T-cell (primary cell): ENCODE data around the gene VPS13A. TPM values are rescaled to one million over a fixed set of nuclear protein-coding genes. Genes with fewer than 3 reads are reported as not detected.

Experiments used
- ATAC-seq, 4 experiments: fragments of 200-7000 bp in 3 of 4; fragments of 150-1000 bp in 1 of 4; cut with Tn5 transposase; replicated peaks in 1 of 4; 1 replicate in 3 of 4; 2 replicates in 1 of 4; pipeline ENCODE4 v1.10.0; 2021; ENCODE audit warnings: moderate library complexity in 3 of 4, mild to moderate bottlenecking in 2 of 4, moderate number of reproducible peaks in 1 of 4
- CTCF ChIA-PET, 2 donors: fragments of 300-600 bp; sonication (Branson Sonifier 250); formaldehyde crosslinking; loops; one replicate each; lab custom pipeline; 2022; ENCODE audit warnings: antibody characterized with exemption in 2 of 2; lab: Charles Lee
- POLR2A ChIA-PET, 2 donors: fragments of 300-600 bp; sonication (Branson Sonifier 250); formaldehyde crosslinking; loops; one replicate each; lab custom pipeline; 2022; ENCODE audit warnings: antibody characterized with exemption in 2 of 2; lab: Charles Lee
- DNase-seq, 35 experiments: peaks; one replicate each; pipeline versions ENCODE4 v3.0.0 to v3.0.0-alpha.2; 2013 to 2023
- H3K27ac ChIP-seq: one replicate; pipeline ENCODE4 v1.5.1; 2013; ENCODE audit warnings: low read length
- H3K27me3 ChIP-seq, 2 experiments: replicated peaks in 1 of 2; 1 replicate in 1 of 2; 2 replicates in 1 of 2; pipeline versions ENCODE4 v1.6.1 to v1.7.0; 2013; ENCODE audit warnings: low read length in 1 of 2, mixed read lengths in 1 of 2; ENCODE audit not compliant: control insufficient read depth in 2 of 2, insufficient read depth in 2 of 2; ENCODE audit errors: extremely low read depth in 1 of 2
- H3K36me3 ChIP-seq, 2 donors: 1 replicate in 1 of 2; 2 replicates in 1 of 2; pipeline versions ENCODE4 v1.6.1 to v1.7.0; 2013; ENCODE audit warnings: low read length in 1 of 2; ENCODE audit not compliant: control insufficient read depth in 2 of 2, insufficient read depth in 1 of 2; ENCODE audit errors: extremely low read depth in 1 of 2
- H3K4me1 ChIP-seq, 2 experiments: 1 replicate in 1 of 2; 2 replicates in 1 of 2; pipeline versions ENCODE4 v1.6.1 to v1.7.0; 2013; ENCODE audit warnings: low read length in 2 of 2, mixed read lengths in 1 of 2; ENCODE audit not compliant: insufficient read depth in 2 of 2, control insufficient read depth in 1 of 2; ENCODE audit errors: extremely low read depth in 1 of 2
- H3K4me3 ChIP-seq, 2 donors: 1 replicate in 1 of 2; 2 replicates in 1 of 2; pipeline versions ENCODE4 v1.5.1 to v1.7.0; 2013; ENCODE audit warnings: mild to moderate bottlenecking in 2 of 2, low read length in 1 of 2, moderate library complexity in 1 of 2; ENCODE audit not compliant: control insufficient read depth in 1 of 2; ENCODE audit errors: extremely low read depth in 1 of 2
- H3K9me3 ChIP-seq: 2 replicates; pipeline ENCODE4 v1.7.0; 2013
- H3K27ac Mint-ChIP-seq, 2 donors: one replicate each; pipeline ENCODE4 v1.8.0; 2020 to 2021; ENCODE audit warnings: mild to moderate bottlenecking in 2 of 2, mixed read lengths in 2 of 2
- H3K27me3 Mint-ChIP-seq, 2 donors: one replicate each; pipeline ENCODE4 v1.8.0; 2021 to 2022; ENCODE audit warnings: mixed read lengths in 2 of 2
- H3K36me3 Mint-ChIP-seq: one replicate; pipeline ENCODE4 v1.8.0; 2021; ENCODE audit warnings: mixed read lengths
- H3K4me1 Mint-ChIP-seq, 3 donors: one replicate each; pipeline ENCODE4 v1.8.0; 2020 to 2022; ENCODE audit warnings: mixed read lengths in 3 of 3, mild to moderate bottlenecking in 1 of 3
- H3K4me3 Mint-ChIP-seq, 3 donors: one replicate each; pipeline ENCODE4 v1.8.0; 2020 to 2022; ENCODE audit warnings: mild to moderate bottlenecking in 3 of 3, mixed read lengths in 3 of 3, moderate library complexity in 3 of 3
- H3K9me3 Mint-ChIP-seq, 3 donors: one replicate each; pipeline ENCODE4 v1.8.0; 2020 to 2022; ENCODE audit warnings: mixed read lengths in 3 of 3
- WGBS: methylation state at CpG from one replicate; pipeline ENCODE4 v1.1.5; 2013; ENCODE audit warnings: missing lambda C conversion rate; ENCODE audit not compliant: insufficient coverage; 5-methylcytosine and 5-hydroxymethylcytosine counted together
- total RNA-seq, 35 experiments: library from RNA in 6 of 35; stranded (reverse) in 6 of 35; fragments of 120-200 nt in 1 of 35; gene quantifications; one replicate each; pipeline versions ENCODE4 v1.2.1 to v1.2.4 and lab custom pipeline; 2013 to 2026

The VPS13A gene
- total RNA-seq, 5 donors from 2014 or later (not counting 1 experiment from before 2014, with no cell fraction given) = 32.1 to 49.3 (median 36.5) TPM

DNA sequence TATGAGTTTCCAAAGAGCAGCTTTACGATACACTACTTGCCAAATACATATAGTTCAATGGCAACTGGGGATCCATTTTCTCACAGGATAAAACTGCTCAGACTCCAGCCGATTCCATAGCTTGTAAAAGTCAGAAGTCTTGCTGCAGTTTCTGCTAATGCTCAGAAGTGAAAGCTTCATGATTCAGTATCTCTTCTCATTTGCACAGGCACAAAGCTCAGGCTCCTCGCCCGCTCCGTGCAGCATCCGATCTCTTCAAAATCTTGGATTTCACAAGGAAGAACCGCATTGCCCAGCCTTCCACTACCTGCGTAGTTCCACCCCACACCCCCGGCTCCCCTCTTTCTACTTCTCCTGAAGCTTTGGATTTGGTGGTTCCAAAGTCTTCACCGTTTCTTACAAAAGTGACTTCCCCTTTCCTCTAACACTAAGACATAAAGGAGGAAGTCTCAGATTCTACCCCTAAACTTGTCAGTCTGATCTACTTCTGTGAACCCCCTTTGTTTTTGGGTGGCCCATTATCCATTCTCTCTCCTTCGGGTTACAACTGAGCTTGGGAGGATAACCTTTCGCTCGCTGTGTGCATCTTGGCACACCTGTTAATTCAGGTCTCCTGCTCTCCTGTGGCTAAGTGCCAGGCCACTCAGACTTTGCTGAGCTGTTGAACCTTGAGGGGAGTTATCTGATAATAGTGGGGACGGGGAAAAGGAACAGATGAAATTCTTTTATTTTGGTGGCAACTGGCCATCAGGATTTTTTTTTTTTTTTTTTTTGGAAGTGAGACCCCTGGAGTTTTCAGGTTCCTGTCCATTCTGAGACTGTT lies 276.7 kb downstream of the VPS13A start:
- H3K9me3 Mint-ChIP-seq = no peaks in the 10 kb centered on the region
- Histone ChIP-seq H3K27ac (no peak overlapping the region), H3K4me1 (peaks cover 2 to 4% of the 10 kb centered on the region in 2 experiments), H3K36me3 (no peaks in the 10 kb centered on the region), H3K9me3 (no peaks in the 10 kb centered on the region), H3K27me3 (peaks cover 0 to 6% of the 10 kb centered on the region in 2 experiments), H3K4me3 (peak overlapping the region in 1 of 2 donors; percentile 35)
- H3K27ac Mint-ChIP-seq = peak overlapping the region; percentile 79 to 93
- WGBS = 53% methylated on average over 8 of the region's 14 CpGs
- ATAC-seq (peak in 1 of 4 experiments; percentile 45), DNase-seq (no peak)
- peaks cover 8 to 10% of the 10 kb centered on the region in 2 donors for H3K27me3 Mint-ChIP-seq
- ChIA-PET CTCF (interaction anchor here (0.6 to 1.6 kb wide), 13 partner anchors 9 to 1060 kb away, joined by 3 to 6 read pairs (median 3); partner anchors contain the start of gene RFK (in 1 of the 2)), POLR2A (no interaction called here)
- no peaks in the 10 kb centered on the region for H3K36me3 Mint-ChIP-seq
- peaks cover 17 to 33% (median 25%) of the 10 kb centered on the region in 3 donors for H3K4me1 Mint-ChIP-seq
- H3K4me3 Mint-ChIP-seq = peak overlapping the region; percentile 69 to 81 (median 80)

- Mint-ChIP-seq H3K9me3 (no peaks in the 10 kb centered on the region), H3K27me3 (peaks cover 8 to 10% of the 10 kb centered on the region in 2 donors), H3K36me3 (no peaks in the 10 kb centered on the region), H3K27ac (no peak overlapping the region), H3K4me1 (peaks cover 17 to 33% (median 25%) of the 10 kb centered on the region in 3 donors), H3K4me3 (no peak overlapping the region)
- DNase-seq = no peak
- ATAC-seq = no peak
- H3K27ac ChIP-seq = no peak overlapping the region
- peaks cover 2 to 4% of the 10 kb centered on the region in 2 experiments for H3K4me1 ChIP-seq
- 80% methylated on average over 1 of the region's 3 CpGs for WGBS
- ChIA-PET CTCF (interaction anchor here (0.7 to 1.6 kb wide), 6 partner anchors 10 to 674 kb away, joined by 3 to 5 read pairs (median 3); no protein-coding TSS in a partner anchor), POLR2A (no interaction called here)
- H3K27me3 ChIP-seq = peaks cover 0 to 9% of the 10 kb centered on the region in 2 experiments
- no peaks in the 10 kb centered on the region for H3K9me3 ChIP-seq
- H3K4me3 ChIP-seq = no peak overlapping the region
- H3K36me3 ChIP-seq = no peaks in the 10 kb centered on the region
Measured at GRCh38 chr9:77454663-77455062, 277.3 kb downstream of the VPS13A start.

DNA sequence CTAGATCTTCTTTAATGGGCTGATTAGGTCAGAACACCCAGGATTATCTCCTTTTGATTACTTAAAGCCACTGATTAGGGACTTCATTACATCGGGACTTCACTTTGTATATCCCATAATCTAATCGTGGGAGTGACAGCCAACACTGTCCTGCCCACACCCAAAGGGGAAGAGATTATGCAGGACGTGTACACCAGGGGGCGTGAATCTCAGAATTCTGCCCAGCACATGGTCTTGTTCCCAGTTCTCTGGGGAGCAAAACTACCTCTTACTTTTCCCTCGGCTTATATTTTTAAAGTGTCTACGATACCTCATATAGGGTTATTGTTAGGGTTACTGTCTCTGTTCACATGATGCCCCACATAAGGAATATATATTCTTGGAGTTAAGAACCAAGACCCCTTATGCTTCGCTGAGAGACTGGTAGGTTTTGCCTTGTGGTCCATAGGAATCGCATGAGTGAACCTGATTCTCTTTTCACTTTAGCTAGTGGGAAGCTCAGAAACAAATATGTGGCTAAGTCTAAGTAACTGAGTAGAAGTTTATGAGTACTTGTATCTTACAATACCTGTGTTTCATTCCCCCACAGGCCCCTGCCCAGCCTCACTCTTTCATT lies 278.1 kb downstream of the VPS13A start:
- Mint-ChIP-seq H3K36me3 (no peaks in the 10 kb centered on the region), H3K27me3 (peaks cover 5 to 6% of the 10 kb centered on the region in 2 donors), H3K9me3 (no peaks in the 10 kb centered on the region), H3K4me3 (no peak overlapping the region), H3K27ac (no peak overlapping the region), H3K4me1 (peaks cover 17 to 33% (median 25%) of the 10 kb centered on the region in 3 donors)
- H3K4me1 ChIP-seq = peaks cover 2 to 4% of the 10 kb centered on the region in 2 experiments
- H3K27ac ChIP-seq = no peak overlapping the region
- no peaks in the 10 kb centered on the region for H3K9me3 ChIP-seq
- peak in 16 of 35 experiments; percentile 9 to 54 (median 24) for DNase-seq
- peaks cover 0 to 6% of the 10 kb centered on the region in 2 experiments for H3K27me3 ChIP-seq
- no peaks in the 10 kb centered on the region for H3K36me3 ChIP-seq
- H3K4me3 ChIP-seq = no peak overlapping the region
- ChIA-PET CTCF (interaction anchor here (0.6 to 3.0 kb wide), 11 partner anchors 12 to 580 kb away, joined by 3 to 15 read pairs (median 4); no protein-coding TSS in a partner anchor), POLR2A (interaction anchor here in 1 of 2 donors (0.5 kb wide), 1 partner anchor 202 kb away, joined by 15 read pairs; no protein-coding TSS in a partner anchor)
- peak in 2 of 4 experiments; percentile 35 to 49 for ATAC-seq
- WGBS = no CpG with 5 or more reads among the region's 8 CpGs

DNA sequence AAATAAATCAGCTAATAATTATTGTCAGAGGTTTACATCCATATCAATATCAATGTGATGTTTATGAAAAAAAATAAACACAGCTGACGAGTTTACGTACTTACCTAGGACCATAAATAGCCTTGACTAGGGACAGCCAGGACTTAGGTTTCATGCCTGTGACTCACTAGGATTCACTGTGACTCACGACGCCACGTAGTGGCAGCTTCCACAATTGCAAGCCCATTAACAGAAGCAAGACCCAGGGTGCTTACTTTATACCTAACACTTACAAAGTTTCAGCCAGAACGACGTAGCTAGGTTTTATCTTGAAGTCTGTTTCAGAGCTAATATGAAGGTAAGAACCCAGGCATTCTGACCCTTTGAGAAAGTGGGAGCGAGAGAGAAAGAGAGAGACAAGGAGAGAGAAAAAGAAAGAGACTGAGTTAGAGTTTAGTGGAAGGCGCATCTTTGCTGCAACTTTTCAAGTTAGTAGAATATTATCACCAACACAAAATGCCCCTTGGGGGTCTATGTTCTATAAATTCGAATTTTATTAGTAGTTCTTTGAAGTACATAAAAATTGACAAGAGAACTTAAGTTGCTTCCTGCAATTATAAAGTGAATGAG lies 279.6 kb downstream of the VPS13A start:
- H3K4me3 Mint-ChIP-seq = no peak overlapping the region
- peaks cover 17 to 33% (median 25%) of the 10 kb centered on the region in 3 donors for H3K4me1 Mint-ChIP-seq
- H3K27me3 ChIP-seq = peaks cover 0 to 6% of the 10 kb centered on the region in 2 experiments
- CTCF ChIA-PET = interaction anchor here (0.6 to 3.0 kb wide), 35 partner anchors 8 to 779 kb away, joined by 3 to 15 read pairs (median 4); partner anchors contain the start of gene CEP78 (in 1 of the 2)
- peaks cover 0 to 3% of the 10 kb centered on the region in 2 donors for H3K27me3 Mint-ChIP-seq
- no peaks in the 10 kb centered on the region for H3K9me3 ChIP-seq
- DNase-seq (peak; percentile 42 to 83 (median 68)), ATAC-seq (peak; percentile 67 to 77 (median 74))
- no peaks in the 10 kb centered on the region for H3K9me3 Mint-ChIP-seq
- peaks cover 2 to 4% of the 10 kb centered on the region in 2 experiments for H3K4me1 ChIP-seq
- H3K4me3 ChIP-seq = no peak overlapping the region
- POLR2A ChIA-PET = interaction anchor here in 1 of 2 donors (0.6 kb wide), 1 partner anchor 17 kb away, joined by 3 read pairs; no protein-coding TSS in a partner anchor
- H3K36me3 ChIP-seq = no peaks in the 10 kb centered on the region
- WGBS = 0% methylated on average over 1 of the region's 10 CpGs
- H3K27ac Mint-ChIP-seq = no peak overlapping the region
- H3K27ac ChIP-seq = no peak overlapping the region
- H3K36me3 Mint-ChIP-seq = no peaks in the 10 kb centered on the region

- no peaks in the 10 kb centered on the region for H3K36me3 Mint-ChIP-seq
- H3K36me3 ChIP-seq = no peaks in the 10 kb centered on the region
- peaks cover 2 to 4% of the 10 kb centered on the region in 2 experiments for H3K4me1 ChIP-seq
- ATAC-seq (peak; percentile 65 to 81 (median 76)), DNase-seq (peak; percentile 14 to 77 (median 47))
- 60% methylated on average over 8 of the region's 15 CpGs for WGBS
- H3K27me3 ChIP-seq = peaks cover 0 to 6% of the 10 kb centered on the region in 2 experiments
- no peak overlapping the region for H3K4me3 ChIP-seq
- ChIA-PET CTCF (interaction anchor here (0.6 to 3.0 kb wide), 18 partner anchors 8 to 1499 kb away, joined by 3 to 15 read pairs (median 4); no protein-coding TSS in a partner anchor), POLR2A (interaction anchor here in 1 of 2 donors (0.6 kb wide), 1 partner anchor 16 kb away, joined by 10 read pairs; no protein-coding TSS in a partner anchor)
- H3K27ac Mint-ChIP-seq = no peak overlapping the region
- no peaks in the 10 kb centered on the region for H3K9me3 Mint-ChIP-seq
- peaks cover 0 to 3% of the 10 kb centered on the region in 2 donors for H3K27me3 Mint-ChIP-seq
- H3K27ac ChIP-seq = no peak overlapping the region
- no peak overlapping the region for H3K4me3 Mint-ChIP-seq
- peaks cover 17 to 33% (median 25%) of the 10 kb centered on the region in 3 donors for H3K4me1 Mint-ChIP-seq
- no peaks in the 10 kb centered on the region for H3K9me3 ChIP-seq
Measured at GRCh38 chr9:77457916-77458592, 280.7 kb downstream of the VPS13A start.
